WTC11 (cell line): ENCODE results near the gene SLIT3. TPM values are rescaled to one million over a fixed set of nuclear protein-coding genes. Genes with fewer than 3 reads are reported as not detected.

ENCODE experiments used
- ATAC-seq: fragments of 200-7000 bp; cut with Tn5 transposase; 2 replicates; pipeline ENCODE4 v1.10.0; 2021; ENCODE audit warnings: mild to moderate bottlenecking, moderate library complexity
- CTCF ChIA-PET: fragments of 300-600 bp; sonication (Branson Sonifier 250); formaldehyde crosslinking; loops from one replicate; lab custom pipeline; 2021; ENCODE audit warnings: antibody characterized with exemption; lab: Charles Lee
- POLR2A ChIA-PET: fragments of 350-600 bp; sonication (Branson Sonifier 250); formaldehyde crosslinking; loops from one replicate; lab custom pipeline; 2021; ENCODE audit warnings: antibody characterized with exemption; lab: Charles Lee
- DNase-seq: peaks from one replicate; pipeline ENCODE4 v3.0.0; 2021; ENCODE audit warnings: low spot score
- H3K27ac Mint-ChIP-seq: 2 replicates; pipeline ENCODE4 v1.8.0; 2021; ENCODE audit warnings: mixed read lengths
- H3K27me3 Mint-ChIP-seq: 2 replicates; pipeline ENCODE4 v1.8.0; 2021; ENCODE audit warnings: low read depth, mild to moderate bottlenecking, moderate library complexity, mixed read lengths
- H3K36me3 Mint-ChIP-seq: 2 replicates; pipeline ENCODE4 v1.8.0; 2021; ENCODE audit warnings: mixed read lengths
- H3K4me1 Mint-ChIP-seq: 2 replicates; pipeline ENCODE4 v1.8.0; 2022; ENCODE audit warnings: mixed read lengths
- H3K4me3 Mint-ChIP-seq: 2 replicates; pipeline ENCODE4 v1.8.0; 2021; ENCODE audit warnings: mild to moderate bottlenecking, moderate library complexity, mixed read lengths
- H3K9me3 Mint-ChIP-seq: 2 replicates; pipeline ENCODE4 v1.8.0; 2021; ENCODE audit warnings: mixed read lengths
- ATF2 ChIP-seq: sonication (generic); formaldehyde crosslinking; IDR thresholded peaks from 2 replicates; pipeline ENCODE4 v1.8.1; 2022; ENCODE audit warnings: low read depth, missing genetic modification reagents, borderline replicate concordance
- CBFB ChIP-seq: sonication (generic); formaldehyde crosslinking; IDR thresholded peaks from 2 replicates; pipeline ENCODE4 v1.8.1; 2022; ENCODE audit warnings: mild to moderate bottlenecking, low read depth, missing genetic modification reagents
- CDX4 ChIP-seq: fragments of 250-450 bp; sonication (Bioruptor Pico); IDR thresholded peaks from 2 replicates; pipeline ENCODE4 v1.9.0; 2021; ENCODE audit warnings: moderate library complexity, mild to moderate bottlenecking, inconsistent platforms, borderline replicate concordance
- CREM ChIP-seq: sonication (generic); formaldehyde crosslinking; IDR thresholded peaks from 2 replicates; pipeline ENCODE4 v1.8.1; 2022; ENCODE audit warnings: mild to moderate bottlenecking, missing genetic modification reagents, moderate library complexity
- CTCF ChIP-seq: fragments of 200-600 bp; IDR thresholded peaks from 2 replicates; pipeline ENCODE4 v1.8.0; 2022; ENCODE audit warnings: antibody characterized with exemption
- E2F5 ChIP-seq: sonication (generic); formaldehyde crosslinking; IDR thresholded peaks from 2 replicates; pipeline ENCODE4 v1.8.1; 2022; ENCODE audit warnings: mild to moderate bottlenecking, moderate library complexity, missing genetic modification reagents
- EMX1 ChIP-seq: fragments of 250-450 bp; sonication (Bioruptor Pico); IDR thresholded peaks from 2 replicates; pipeline ENCODE4 v1.8.0; 2021; ENCODE audit warnings: mild to moderate bottlenecking
- ERG ChIP-seq: fragments of 250-450 bp; sonication (Bioruptor Pico); IDR thresholded peaks from 2 replicates; pipeline ENCODE4 v1.8.0; 2021; ENCODE audit warnings: mild to moderate bottlenecking
- FOXK1 ChIP-seq: sonication (generic); formaldehyde crosslinking; IDR thresholded peaks from 2 replicates; pipeline ENCODE4 v1.8.0; 2022; ENCODE audit warnings: mild to moderate bottlenecking, moderate library complexity, missing genetic modification reagents
- IRF1 ChIP-seq: sonication (generic); formaldehyde crosslinking; IDR thresholded peaks from 2 replicates; pipeline ENCODE4 v1.8.0; 2023; ENCODE audit warnings: missing genetic modification reagents
- JAZF1 ChIP-seq: fragments of 250-450 bp; sonication (Bioruptor Pico); IDR thresholded peaks from 2 replicates; pipeline ENCODE4 v1.9.0; 2021; ENCODE audit warnings: moderate library complexity, mild to moderate bottlenecking, inconsistent platforms
- JUN ChIP-seq: sonication (generic); formaldehyde crosslinking; IDR thresholded peaks from 2 replicates; pipeline ENCODE4 v1.8.0; 2023; ENCODE audit warnings: mild to moderate bottlenecking, missing genetic modification reagents
- KAT7 ChIP-seq: sonication (generic); formaldehyde crosslinking; IDR thresholded peaks from 2 replicates; pipeline ENCODE4 v1.8.1; 2023; ENCODE audit warnings: missing genetic modification reagents, mild to moderate bottlenecking, borderline replicate concordance
- MAX ChIP-seq: sonication (generic); formaldehyde crosslinking; IDR thresholded peaks from 2 replicates; pipeline ENCODE4 v1.8.0; 2022; ENCODE audit warnings: mild to moderate bottlenecking, missing genetic modification reagents
- MLX ChIP-seq: sonication (generic); formaldehyde crosslinking; IDR thresholded peaks from 2 replicates; pipeline ENCODE4 v1.8.1; 2023; ENCODE audit warnings: mild to moderate bottlenecking, missing genetic modification reagents, moderate library complexity
- MXD4 ChIP-seq: fragments of 250-450 bp; sonication (Bioruptor Pico); IDR thresholded peaks from 2 replicates; pipeline ENCODE4 v1.8.0; 2021; ENCODE audit warnings: mild to moderate bottlenecking, moderate library complexity, borderline replicate concordance
- MYBL2 ChIP-seq: sonication (generic); formaldehyde crosslinking; IDR thresholded peaks from 2 replicates; pipeline ENCODE4 v1.8.1; 2023; ENCODE audit warnings: mild to moderate bottlenecking, moderate library complexity, missing genetic modification reagents
- NFATC4 ChIP-seq: fragments of 250-450 bp; sonication (Bioruptor Pico); IDR thresholded peaks from 2 replicates; pipeline ENCODE4 v1.9.0; 2021; ENCODE audit warnings: mild to moderate bottlenecking
- NFYB ChIP-seq: sonication (generic); formaldehyde crosslinking; conservative IDR thresholded peaks from 2 replicates; pipeline ENCODE4 v1.8.0; 2022; ENCODE audit warnings: low read depth, missing genetic modification reagents
- OVOL2 ChIP-seq: fragments of 250-450 bp; sonication (Bioruptor Pico); IDR thresholded peaks from 2 replicates; pipeline ENCODE4 v1.9.0; 2021; ENCODE audit warnings: mild to moderate bottlenecking, borderline replicate concordance
- PRRX2 ChIP-seq: fragments of 250-450 bp; sonication (Bioruptor Pico); IDR thresholded peaks from 2 replicates; pipeline ENCODE4 v1.8.0; 2021; ENCODE audit warnings: mild to moderate bottlenecking
- SMAD3 ChIP-seq: sonication (generic); formaldehyde crosslinking; IDR thresholded peaks from 2 replicates; pipeline ENCODE4 v1.8.0; 2022; ENCODE audit warnings: missing genetic modification reagents, mild to moderate bottlenecking, borderline replicate concordance
- TCF7 ChIP-seq: sonication (generic); formaldehyde crosslinking; IDR thresholded peaks from 2 replicates; pipeline ENCODE4 v1.8.0; 2022; ENCODE audit warnings: mild to moderate bottlenecking, low read depth, missing genetic modification reagents, moderate library complexity
- TEAD4 ChIP-seq: sonication (generic); formaldehyde crosslinking; IDR thresholded peaks from 2 replicates; pipeline ENCODE4 v1.8.0; 2022; ENCODE audit warnings: mild to moderate bottlenecking, missing genetic modification reagents
- TP53 ChIP-seq: sonication (generic); formaldehyde crosslinking; IDR thresholded peaks from 2 replicates; pipeline ENCODE4 v1.8.1; 2023; ENCODE audit warnings: mild to moderate bottlenecking, missing genetic modification reagents
- ZNF232 ChIP-seq: sonication (generic); formaldehyde crosslinking; IDR thresholded peaks from 2 replicates; pipeline ENCODE4 v1.8.0; 2022; ENCODE audit warnings: mild to moderate bottlenecking, missing genetic modification reagents
- ZNF317 ChIP-seq: sonication (generic); formaldehyde crosslinking; IDR thresholded peaks from 2 replicates; pipeline ENCODE4 v1.8.1; 2023; ENCODE audit warnings: low read depth, mild to moderate bottlenecking, moderate library complexity, missing genetic modification reagents, borderline replicate concordance
- ZNF423 ChIP-seq: fragments of 250-450 bp; sonication (Bioruptor Pico); IDR thresholded peaks from 2 replicates; pipeline ENCODE4 v2.1.2; 2022; ENCODE audit warnings: mild to moderate bottlenecking, moderate library complexity
- total RNA-seq: library from RNA; stranded (reverse); gene quantifications from 3 replicates; pipeline ENCODE4 v1.2.3, GENCODE V29; 2021

The SLIT3 gene
- total RNA-seq, 1 experiment from 2014 or later: 1.9 TPM

GRCh38 chr5:169168280-169168679 is 132.7 kb downstream of the SLIT3 start:
- Mint-ChIP-seq H3K27ac (no peak overlapping the region), H3K27me3 (peaks cover 3% of the 10 kb centered on the region; the same call in 1 of the 2 replicates), H3K4me1 (peaks cover 25% of the 10 kb centered on the region), H3K4me3 (no peak overlapping the region)
- CTCF ChIA-PET: no interaction called here
- TF ChIP-seq SMAD3 (CRISPR knock-in tag): no peak
- no peak for TF ChIP-seq MAX (CRISPR knock-in tag)
- no peak for TF ChIP-seq TEAD4 (CRISPR knock-in tag)
- TF ChIP-seq EMX1 (CRISPR knock-in tag): no peak
- no peak for TF ChIP-seq TCF7
- TF ChIP-seq OVOL2 (CRISPR knock-in tag): no peak
- TF ChIP-seq CBFB: no peak
- TF ChIP-seq PRRX2 (CRISPR knock-in tag): no peak
- TF ChIP-seq NFATC4 (CRISPR knock-in tag): no peak
- no peak for TF ChIP-seq FOXK1 (CRISPR knock-in tag)
- no peak for TF ChIP-seq ATF2
- TF ChIP-seq CDX4 (CRISPR knock-in tag): no peak
- TF ChIP-seq, all 79 proteins: peak for 0
- ATAC-seq: no peak
- Mint-ChIP-seq H3K9me3 (peaks cover 14% of the 10 kb centered on the region), H3K36me3 (no peaks in the 10 kb centered on the region)
- DNase-seq: no peak
- POLR2A ChIA-PET: no interaction called here

- no peak for ATAC-seq
- no peak overlapping the region for H3K27ac Mint-ChIP-seq
- H3K27me3 Mint-ChIP-seq: peaks cover 3% of the 10 kb centered on the region; the same call in 1 of the 2 replicates
- no peak for TF ChIP-seq FOXK1 (CRISPR knock-in tag)
- no peak for TF ChIP-seq NFYB (CRISPR knock-in tag)
- no peak for TF ChIP-seq PRRX2 (CRISPR knock-in tag)
- TF ChIP-seq CTCF: no peak
- no peak for TF ChIP-seq MLX
- no peak for TF ChIP-seq JUN (CRISPR knock-in tag)
- no peak for TF ChIP-seq MXD4
- TF ChIP-seq ZNF423 (CRISPR knock-in tag): no peak
- TF ChIP-seq JAZF1 (CRISPR knock-in tag): no peak
- no peak for TF ChIP-seq E2F5 (CRISPR knock-in tag)
- no peak for TF ChIP-seq ZNF317 (CRISPR knock-in tag)
- no peak for TF ChIP-seq ERG
- no peak for TF ChIP-seq TP53 (CRISPR knock-in tag)
- TF ChIP-seq ZNF232: no peak
- no peak for TF ChIP-seq MYBL2
- no peak for TF ChIP-seq KAT7 (CRISPR knock-in tag)
- TF ChIP-seq CREM (CRISPR knock-in tag): no peak
- no peak for TF ChIP-seq IRF1 (CRISPR knock-in tag)
- TF ChIP-seq, all 79 proteins: peak for 0
- no peaks in the 10 kb centered on the region for H3K36me3 Mint-ChIP-seq
- DNase-seq: no peak
- peaks cover 18% of the 10 kb centered on the region for H3K4me1 Mint-ChIP-seq
- ChIA-PET CTCF (no interaction called here), POLR2A (no interaction called here)
- H3K9me3 Mint-ChIP-seq: peaks cover 4% of the 10 kb centered on the region; the same call in 1 of the 2 replicates
- H3K4me3 Mint-ChIP-seq: no peak overlapping the region
These were observed 134.9 kb downstream of the SLIT3 start for GRCh38 chr5:169166078-169166477.
